DOHH2 (cell line): ENCODE measurements around the gene LYPD3.

Source experiments
- H3F3A ChIP-seq: fragments of 200-600 bp; sonication (generic), shearing (Covaris generic); 2 replicates; pipeline ENCODE4 v1.6.0; 2016; ENCODE audit warnings: antibody characterized with exemption, mild to moderate bottlenecking; ENCODE audit not compliant: control insufficient read depth, insufficient read depth
- H3K27ac ChIP-seq: fragments of 200-600 bp; sonication (generic); 2 replicates; pipeline ENCODE4 v1.5.1; 2014; ENCODE audit warnings: low read depth, mild to moderate bottlenecking, low read length, moderate library complexity
- H3K27me3 ChIP-seq: fragments of 200-600 bp; sonication (generic); 2 replicates; pipeline ENCODE4 v1.6.1; 2014; ENCODE audit warnings: mild to moderate bottlenecking, low read length, mixed read lengths; ENCODE audit not compliant: control insufficient read depth
- H3K36me3 ChIP-seq: fragments of 200-600 bp; sonication (generic); 2 replicates; pipeline ENCODE4 v1.6.1; 2014; ENCODE audit warnings: mild to moderate bottlenecking, low read length, moderate library complexity, mixed read lengths; ENCODE audit not compliant: control insufficient read depth
- H3K4me1 ChIP-seq: fragments of 200-600 bp; sonication (generic); 2 replicates; pipeline ENCODE4 v1.6.1; 2014; ENCODE audit warnings: mild to moderate bottlenecking, low read length, mixed read lengths; ENCODE audit not compliant: control insufficient read depth
- H3K4me2 ChIP-seq: fragments of 200-600 bp; sonication (generic); 2 replicates; pipeline ENCODE4 v1.6.0; 2014; ENCODE audit warnings: mild to moderate bottlenecking, low read length, moderate library complexity
- H3K4me3 ChIP-seq: fragments of 200-600 bp; sonication (generic); 2 replicates; pipeline ENCODE4 v1.5.1; 2014; ENCODE audit warnings: mild to moderate bottlenecking, low read length, mixed read lengths
- H3K79me2 ChIP-seq: fragments of 200-600 bp; sonication (generic); 2 replicates; pipeline ENCODE4 v1.6.1; 2014; ENCODE audit warnings: mild to moderate bottlenecking, low read length, mixed read lengths; ENCODE audit not compliant: control insufficient read depth
- H3K9me2 ChIP-seq: fragments of 200-600 bp; sonication (generic); replicated peaks from 2 replicates; pipeline ENCODE4 v1.6.1; 2014; ENCODE audit warnings: mild to moderate bottlenecking, low read length, mixed read lengths; ENCODE audit not compliant: control insufficient read depth
- H3K9me3 ChIP-seq: fragments of 200-600 bp; sonication (generic); 2 replicates; pipeline ENCODE4 v1.6.1; 2014; ENCODE audit warnings: antibody characterized with exemption, low read length, mixed read lengths; ENCODE audit not compliant: control insufficient read depth, insufficient read depth
- H4K20me1 ChIP-seq: fragments of 200-600 bp; sonication (generic); 2 replicates; pipeline ENCODE4 v1.6.0; 2014; ENCODE audit warnings: low read depth, mild to moderate bottlenecking, antibody characterized with exemption, low read length, moderate library complexity; ENCODE audit not compliant: control insufficient read depth, insufficient read depth
- EZH2phosphoT487 ChIP-seq: fragments of 200-600 bp; sonication (generic); IDR thresholded peaks from 2 replicates; pipeline ENCODE4 v1.6.1; 2017; ENCODE audit warnings: borderline replicate concordance, mild to moderate bottlenecking, antibody characterized with exemption, low read length, moderate library complexity, mixed read lengths
- TF ChIP-seq, protein P1 (sequence below): fragments of 200-600 bp; sonication (generic); IDR thresholded peaks from one replicate; pipeline ENCODE4 v1.5.1; 2014; ENCODE audit warnings: antibody characterized with exemption, mild to moderate bottlenecking, low read depth, low read length; ENCODE audit not compliant: poor library complexity, severe bottlenecking

Gene LYPD3

DNA sequence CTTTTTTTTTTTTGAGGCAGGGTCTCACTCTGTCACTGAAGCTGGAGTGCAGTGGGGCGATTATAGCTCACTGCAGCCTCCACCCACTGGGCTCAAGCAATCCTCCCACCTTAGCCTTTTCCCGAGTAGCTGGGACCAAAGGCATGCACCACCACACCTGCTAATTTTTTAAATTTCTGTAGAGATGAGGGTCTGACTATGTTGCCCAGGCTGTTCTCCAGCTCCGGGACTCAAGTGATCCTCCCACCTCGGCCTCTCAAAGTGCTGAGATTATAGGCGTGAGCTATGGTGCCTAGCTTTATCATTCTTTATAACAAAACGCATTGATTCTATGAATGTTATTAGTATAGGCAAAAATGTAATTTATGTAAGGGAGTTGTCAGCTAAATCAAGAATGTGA, 17.9 kb upstream of the LYPD3 start:
- H3K79me2 ChIP-seq, result no peaks in the 10 kb centered on the region
- H3K4me3 ChIP-seq, result no peak overlapping the region
- H3K27ac ChIP-seq, result no peak overlapping the region
- H3K27me3 ChIP-seq, result no peaks in the 10 kb centered on the region
- no peaks in the 10 kb centered on the region for H3K36me3 ChIP-seq
- TF ChIP-seq, protein P1, sequence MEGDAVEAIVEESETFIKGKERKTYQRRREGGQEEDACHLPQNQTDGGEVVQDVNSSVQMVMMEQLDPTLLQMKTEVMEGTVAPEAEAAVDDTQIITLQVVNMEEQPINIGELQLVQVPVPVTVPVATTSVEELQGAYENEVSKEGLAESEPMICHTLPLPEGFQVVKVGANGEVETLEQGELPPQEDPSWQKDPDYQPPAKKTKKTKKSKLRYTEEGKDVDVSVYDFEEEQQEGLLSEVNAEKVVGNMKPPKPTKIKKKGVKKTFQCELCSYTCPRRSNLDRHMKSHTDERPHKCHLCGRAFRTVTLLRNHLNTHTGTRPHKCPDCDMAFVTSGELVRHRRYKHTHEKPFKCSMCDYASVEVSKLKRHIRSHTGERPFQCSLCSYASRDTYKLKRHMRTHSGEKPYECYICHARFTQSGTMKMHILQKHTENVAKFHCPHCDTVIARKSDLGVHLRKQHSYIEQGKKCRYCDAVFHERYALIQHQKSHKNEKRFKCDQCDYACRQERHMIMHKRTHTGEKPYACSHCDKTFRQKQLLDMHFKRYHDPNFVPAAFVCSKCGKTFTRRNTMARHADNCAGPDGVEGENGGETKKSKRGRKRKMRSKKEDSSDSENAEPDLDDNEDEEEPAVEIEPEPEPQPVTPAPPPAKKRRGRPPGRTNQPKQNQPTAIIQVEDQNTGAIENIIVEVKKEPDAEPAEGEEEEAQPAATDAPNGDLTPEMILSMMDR, result no peak
- no peak for TF ChIP-seq EZH2phosphoT487
- no peaks in the 10 kb centered on the region for H4K20me1 ChIP-seq
- no peaks in the 10 kb centered on the region for H3F3A ChIP-seq
- no peak overlapping the region for H3K4me2 ChIP-seq
- H3K4me1 ChIP-seq, result no peaks in the 10 kb centered on the region
- H3K9me3 ChIP-seq, result no peaks in the 10 kb centered on the region
- H3K9me2 ChIP-seq, result no peaks in the 10 kb centered on the region

DNA sequence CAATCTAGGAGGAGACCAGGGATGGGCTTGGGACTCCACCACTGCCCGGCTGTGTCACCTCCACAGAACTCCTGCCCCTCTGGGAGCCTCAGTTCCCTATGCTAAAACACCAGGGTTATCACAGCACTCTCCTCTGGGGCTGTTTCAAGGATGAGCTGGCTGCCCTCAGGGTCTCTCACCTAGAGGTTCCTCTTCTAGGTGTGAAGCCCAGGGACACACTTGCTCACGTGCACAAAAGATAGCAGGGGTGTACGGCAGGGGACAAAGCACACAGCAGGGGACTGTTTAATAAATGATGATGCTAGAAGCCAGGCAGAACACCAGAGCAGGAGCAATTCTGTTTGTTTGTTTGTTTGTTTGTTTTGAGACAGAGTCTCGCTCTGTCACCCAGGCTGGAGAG, 16.8 kb upstream of the LYPD3 start:
- Histone ChIP-seq H3K4me3 (no peak overlapping the region), H3K27ac (no peak overlapping the region), H3K9me2 (no peaks in the 10 kb centered on the region), H3K27me3 (no peaks in the 10 kb centered on the region), H4K20me1 (no peaks in the 10 kb centered on the region), H3K9me3 (no peaks in the 10 kb centered on the region), H3K4me2 (no peak overlapping the region), H3K4me1 (no peaks in the 10 kb centered on the region), H3K36me3 (no peaks in the 10 kb centered on the region), H3K79me2 (no peaks in the 10 kb centered on the region), H3F3A (no peaks in the 10 kb centered on the region)
- no peak for TF ChIP-seq EZH2phosphoT487
- TF ChIP-seq, protein P1, result no peak

DNA sequence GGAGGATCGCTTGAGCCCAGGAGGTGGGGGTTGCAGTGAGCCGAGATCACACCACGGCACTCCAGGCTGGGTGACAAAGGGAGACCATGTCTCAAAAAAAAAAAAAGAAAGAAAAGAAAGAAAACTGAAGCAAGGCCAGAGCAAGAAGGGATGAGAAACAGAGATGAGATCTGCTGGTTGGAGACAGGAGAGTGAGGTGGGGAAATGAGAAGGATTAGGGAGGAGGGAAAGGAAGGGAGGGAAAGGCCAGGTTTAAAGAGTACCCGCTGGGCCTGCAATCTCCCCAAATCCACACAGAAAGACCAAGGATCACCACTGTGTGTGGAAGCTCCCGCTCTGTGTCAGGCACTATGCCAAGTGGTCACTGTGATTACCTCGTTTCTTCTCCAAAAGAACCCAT, 16.3 kb upstream of the LYPD3 start:
- H3K9me3 ChIP-seq, result no peaks in the 10 kb centered on the region
- H3K27me3 ChIP-seq, result no peaks in the 10 kb centered on the region
- no peak overlapping the region for H3K27ac ChIP-seq
- no peaks in the 10 kb centered on the region for H3K9me2 ChIP-seq
- H3K79me2 ChIP-seq, result no peaks in the 10 kb centered on the region
- no peak overlapping the region for H3K4me2 ChIP-seq
- H3K36me3 ChIP-seq, result no peaks in the 10 kb centered on the region
- no peak overlapping the region for H3K4me3 ChIP-seq
- no peaks in the 10 kb centered on the region for H4K20me1 ChIP-seq
- H3K4me1 ChIP-seq, result no peaks in the 10 kb centered on the region
- TF ChIP-seq EZH2phosphoT487, result no peak
- TF ChIP-seq, protein P1, result no peak
- no peaks in the 10 kb centered on the region for H3F3A ChIP-seq

DNA sequence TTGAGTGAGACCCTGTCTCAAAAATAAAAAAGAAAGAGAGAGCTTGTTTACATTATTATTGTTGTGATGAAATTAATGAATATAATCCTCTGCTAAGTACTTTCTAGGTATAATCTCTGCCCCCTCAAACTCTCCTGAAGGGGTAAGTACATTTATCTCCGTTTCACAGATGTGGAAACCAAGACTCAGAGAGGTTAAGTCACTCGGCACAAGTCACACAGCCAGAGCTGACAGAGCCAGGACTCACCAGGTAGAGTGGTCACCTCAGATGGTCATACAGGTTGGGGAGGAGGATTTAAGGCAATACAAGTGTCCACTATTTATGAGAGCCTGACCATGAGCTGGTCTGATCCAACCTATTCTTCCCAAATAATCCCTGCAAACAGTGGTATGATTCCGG, 15.2 kb upstream of the LYPD3 start:
- Histone ChIP-seq H3K27me3 (no peaks in the 10 kb centered on the region), H3K4me1 (no peaks in the 10 kb centered on the region), H3K36me3 (no peaks in the 10 kb centered on the region), H4K20me1 (no peaks in the 10 kb centered on the region), H3K27ac (no peak overlapping the region), H3K4me3 (no peak overlapping the region), H3K9me3 (no peaks in the 10 kb centered on the region), H3K9me2 (no peaks in the 10 kb centered on the region), H3F3A (no peaks in the 10 kb centered on the region), H3K4me2 (no peak overlapping the region), H3K79me2 (no peaks in the 10 kb centered on the region)
- no peak for TF ChIP-seq EZH2phosphoT487
- TF ChIP-seq, protein P1, result no peak
